Ishikawa (cell line): Measurements from ENCODE around the gene IL18R1.

Source experiments
- TAF1 ChIP-seq: IDR thresholded peaks from 2 replicates; pipeline ENCODE4 v1.6.1; 2012; ENCODE audit warnings: low read depth, mild to moderate bottlenecking
- TF ChIP-seq, protein P1 (sequence below): IDR thresholded peaks from 2 replicates; pipeline ENCODE4 v1.6.1; 2012

- TF ChIP-seq TAF1, result no peak
- TF ChIP-seq, protein P1, sequence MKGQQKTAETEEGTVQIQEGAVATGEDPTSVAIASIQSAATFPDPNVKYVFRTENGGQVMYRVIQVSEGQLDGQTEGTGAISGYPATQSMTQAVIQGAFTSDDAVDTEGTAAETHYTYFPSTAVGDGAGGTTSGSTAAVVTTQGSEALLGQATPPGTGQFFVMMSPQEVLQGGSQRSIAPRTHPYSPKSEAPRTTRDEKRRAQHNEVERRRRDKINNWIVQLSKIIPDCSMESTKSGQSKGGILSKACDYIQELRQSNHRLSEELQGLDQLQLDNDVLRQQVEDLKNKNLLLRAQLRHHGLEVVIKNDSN, result no peak
Measured at GRCh38 chr2:102424754-102425153, 69.2 kb downstream of the IL18R1 start.
